K562 (cell line): Measurements from ENCODE around the gene REEP2. TPM values are rescaled to one million over a fixed set of nuclear protein-coding genes. Genes with fewer than 3 reads are reported as not detected.

Source experiments
- CGGBP1 ChIP-seq: fragments of 250-450 bp; sonication (Bioruptor Pico); IDR thresholded peaks from 2 replicates; pipeline ENCODE4 v1.9.0; 2021; ENCODE audit warnings: mild to moderate bottlenecking
- CREB1 ChIP-seq, 2 experiments: sonication (generic) in 1 of 2; formaldehyde crosslinking in 1 of 2; IDR thresholded peaks; 2 replicates each; pipeline versions ENCODE4 v1.6.1 to v1.8.0; 2012 to 2022; ENCODE audit warnings: inconsistent platforms in 1 of 2, mild to moderate bottlenecking in 1 of 2, missing genetic modification reagents in 1 of 2, moderate library complexity in 1 of 2
- CTCF ChIP-seq, 3 experiments: IDR thresholded peaks in 2 of 3; conservative IDR thresholded peaks in 1 of 3; 2 replicates each; pipeline ENCODE4 v1.5.1; 2011 to 2012; ENCODE audit warnings: low read length in 3 of 3, mild to moderate bottlenecking in 3 of 3, control low read depth in 2 of 3, improper control_type of control experiment in 1 of 3, inconsistent platforms in 1 of 3, low read depth in 1 of 3, mixed read lengths in 1 of 3, moderate library complexity in 1 of 3; ENCODE audit not compliant: insufficient read depth in 2 of 3
- CXXC5 ChIP-seq: fragments of 250-450 bp; sonication (Bioruptor Pico); IDR thresholded peaks from 2 replicates; pipeline ENCODE4 v1.8.0; 2022; ENCODE audit warnings: inconsistent platforms, mild to moderate bottlenecking, moderate library complexity
- ESRRB ChIP-seq: fragments of 250-450 bp; sonication (Bioruptor Pico); IDR thresholded peaks from 2 replicates; pipeline ENCODE4 v1.5.0; 2020; ENCODE audit warnings: mild to moderate bottlenecking, moderate library complexity, borderline replicate concordance
- FOXA1 ChIP-seq: fragments of 450-650 bp; IDR thresholded peaks from 2 replicates; pipeline ENCODE4 v1.6.1; 2016; ENCODE audit warnings: mild to moderate bottlenecking, borderline replicate concordance
- FOXM1 ChIP-seq, 2 experiments: fragments of 450-650 bp in 1 of 2; sonication (generic) in 1 of 2; formaldehyde crosslinking in 1 of 2; IDR thresholded peaks; 2 replicates each; pipeline versions ENCODE4 v1.6.1 to v1.9.0; 2017 to 2022; ENCODE audit warnings: low read depth in 2 of 2, mild to moderate bottlenecking in 2 of 2, missing genetic modification reagents in 1 of 2, moderate library complexity in 1 of 2
- IFI16 ChIP-seq: fragments of 250-450 bp; sonication (Bioruptor Pico); IDR thresholded peaks from 2 replicates; pipeline ENCODE4 v2.1.2; 2022; ENCODE audit warnings: mild to moderate bottlenecking, inconsistent platforms
- IRF2 ChIP-seq: sonication (generic); formaldehyde crosslinking; IDR thresholded peaks from 2 replicates; pipeline ENCODE4 v1.8.1; 2022; ENCODE audit warnings: mild to moderate bottlenecking, missing genetic modification reagents
- KAT8 ChIP-seq: fragments of 450-650 bp; IDR thresholded peaks from 2 replicates; pipeline ENCODE4 v1.6.1; 2016; ENCODE audit warnings: low read depth, mild to moderate bottlenecking
- MLLT1 ChIP-seq, 2 experiments: fragments of 450-650 bp; IDR thresholded peaks; 2 replicates each; pipeline ENCODE4 v1.6.1; 2016
- NBN ChIP-seq: fragments of 450-650 bp; IDR thresholded peaks from 2 replicates; pipeline ENCODE4 v1.6.1; 2016; ENCODE audit warnings: low read depth, mild to moderate bottlenecking
- NCOA4 ChIP-seq: fragments of 450-650 bp; IDR thresholded peaks from 2 replicates; pipeline ENCODE4 v1.6.1; 2018; ENCODE audit warnings: mild to moderate bottlenecking; ENCODE audit not compliant: partially characterized antibody
- NELFE ChIP-seq: IDR thresholded peaks from 2 replicates; pipeline ENCODE4 v1.6.1; 2011; ENCODE audit warnings: mild to moderate bottlenecking; ENCODE audit not compliant: insufficient read depth, insufficient read length
- NFATC3 ChIP-seq: fragments of 450-650 bp; IDR thresholded peaks from 2 replicates; pipeline ENCODE4 v1.6.1; 2017; ENCODE audit warnings: mild to moderate bottlenecking
- RFX1 ChIP-seq: fragments of 450-650 bp; IDR thresholded peaks from 2 replicates; pipeline ENCODE4 v1.6.1; 2016; ENCODE audit warnings: mild to moderate bottlenecking, moderate library complexity
- RFX5 ChIP-seq: IDR thresholded peaks from 2 replicates; pipeline ENCODE4 v1.6.1; 2011; ENCODE audit warnings: low read depth, mild to moderate bottlenecking, improper control_type of control experiment, low read length
- SAFB2 ChIP-seq: fragments of 200-400 bp; formaldehyde crosslinking; IDR thresholded peaks from 2 replicates; pipeline ENCODE4 v1.6.1; 2018; ENCODE audit warnings: borderline replicate concordance, low read length, low read depth, moderate library complexity; ENCODE audit not compliant: severe bottlenecking
- SMARCB1 ChIP-seq: IDR thresholded peaks from 2 replicates; pipeline ENCODE4 v1.6.1; 2011; ENCODE audit warnings: improper control_type of control experiment, low read depth; ENCODE audit not compliant: insufficient read length
- SRSF9 ChIP-seq: fragments of 200-400 bp; formaldehyde crosslinking; IDR thresholded peaks from 2 replicates; pipeline ENCODE4 v1.6.1; 2017; ENCODE audit warnings: low read depth, low read length, borderline replicate concordance
- TCF7 ChIP-seq: sonication (generic); IDR thresholded peaks from 2 replicates; pipeline ENCODE4 v1.6.1; 2016; ENCODE audit warnings: antibody characterized with exemption, borderline replicate concordance
- TEAD2 ChIP-seq: fragments of 450-650 bp; IDR thresholded peaks from 2 replicates; pipeline ENCODE4 v1.6.1; 2016; ENCODE audit warnings: missing genetic modification characterization, control low read depth, missing compliant biosample characterization
- XRCC3 ChIP-seq: fragments of 450-650 bp; IDR thresholded peaks from 2 replicates; pipeline ENCODE4 v1.6.1; 2017; ENCODE audit warnings: mild to moderate bottlenecking, moderate library complexity
- ZBTB12 ChIP-seq: fragments of 250-450 bp; sonication (Bioruptor Pico); IDR thresholded peaks from 2 replicates; pipeline ENCODE4 v1.4.0; 2020
- polyA plus RNA-seq, 8 experiments: library from polyadenylated mRNA; depleted of rRNA in 4 of 8; stranded (reverse) in 5 of 8; unstranded in 3 of 8; fragments of >200 nt; fragmentation: Nextera tagmentation in 2 of 8; fragmentation: Illumina TruSeq in 1 of 8; extraction: Ambion mirVana in 2 of 8; extraction: Trizol in 1 of 8; gene quantifications; 2 replicates each; pipeline versions ENCODE4 v1.2.1 to v1.2.3, GENCODE V29; 2011 to 2014; ENCODE audit warnings: inconsistent platforms in 1 of 8, missing spikeins in 1 of 8
- total RNA-seq, 7 experiments: library from RNA; depleted of rRNA in 6 of 7; stranded (reverse); fragments of >200 nt in 6 of 7; fragmentation: Illumina TruSeq in 2 of 7; extraction: Trizol in 2 of 7; gene quantifications; 2 replicates each; pipeline versions ENCODE4 v1.2.1 to v1.2.3, GENCODE V29; 2011 to 2021; ENCODE audit warnings: low replicate concordance in 1 of 7

The REEP2 gene
- total and polyA plus RNA-seq, 9 of the 15 experiments (the other 6 are each of a cell fraction or from before 2014, with no cell fraction given) = 0.03 to 1.1 (median 0.12) TPM; not detected in 1

GRCh38 chr5:138465261-138466124 is 26.6 kb downstream of the REEP2 start, which contains the start of gene EGR1 (continued):
- TF ChIP-seq MLLT1 (IDR thresholded peaks at IDR 0.05) (peak; percentile 98 to 99), FOXA1 (no peak), KAT8 (no peak), FOXM1 (IDR thresholded peaks at IDR 0.05; ENCODE audit: low read depth) (no peak), FOXM1 (CRISPR knock-in tag; IDR thresholded peaks at IDR 0.05; ENCODE audit: low read depth) (peak; percentile 86), IFI16 (CRISPR knock-in tag) (no peak), RFX5 (no peak), ESRRB (CRISPR knock-in tag) (no peak), CGGBP1 (CRISPR knock-in tag) (no peak), TCF7 (peak; percentile 17; the same call in 1 of the 2 replicates), NELFE (peak; percentile 88), ZBTB12 (CRISPR knock-in tag) (peak; percentile 77), TEAD2 (tag) (no peak), XRCC3 (no peak; the same call in 1 of the 2 replicates), NFATC3 (peak; percentile 14; the same call in 1 of the 2 replicates), IRF2 (peak; percentile 7; the same call in 1 of the 2 replicates), CREB1 (IDR thresholded peaks at IDR 0.05) (peak; percentile 81), CREB1 (CRISPR knock-in tag; IDR thresholded peaks at IDR 0.05) (peak; percentile 61), NCOA4 (no peak), SAFB2 (no peak), SMARCB1 (no peak), NBN (no peak; the same call in 1 of the 2 replicates), CXXC5 (CRISPR knock-in tag) (0 out of 2 replicates have a peak, but pooled peaks have one; percentile 6), CTCF (IDR thresholded peaks at IDR 0.05 in 2 of 3, conservative IDR thresholded peaks at IDR 0.05 in 1 of 3; ENCODE audit: insufficient read depth in 2 of 3, low read depth in 1 of 3, low read length in 3 of 3) (peak in 1 of 3 experiments; percentile 22; a peak in 2 of 6 replicates), RFX1 (no peak), SRSF9 (no peak)
